Brain microvascular endothelial cell (primary cell): Measurements from ENCODE around the gene NFKBIB.

Source experiments
- DNase-seq: peaks from one replicate; pipeline ENCODE4 v3.0.0-alpha.2; 2020
- H3K27ac ChIP-seq: fragments of 250-450 bp; sonication (Bioruptor Pico); 2 replicates; pipeline ENCODE4 v1.5.1; 2020; ENCODE audit warnings: mild to moderate bottlenecking, moderate library complexity
- H3K27me3 ChIP-seq: fragments of 250-450 bp; sonication (Bioruptor Pico); replicated peaks from 2 replicates; pipeline ENCODE4 v1.5.1; 2020; ENCODE audit warnings: mild to moderate bottlenecking
- H3K36me3 ChIP-seq: fragments of 250-450 bp; sonication (Bioruptor Pico); replicated peaks from 2 replicates; pipeline ENCODE4 v1.5.1; 2020; ENCODE audit warnings: mild to moderate bottlenecking
- H3K4me3 ChIP-seq: 2 replicates; pipeline ENCODE4 v1.5.1; 2011; ENCODE audit warnings: low read depth, mild to moderate bottlenecking, control low read depth, low read length, moderate library complexity
- in situ Hi-C: cut with HindIII; loops from 2 replicates; pipeline ENCODE4 v1.10.0; 2017; ENCODE audit warnings: low sequenced_read_pairs, low pct_ligation_motif_present
- TF ChIP-seq, protein P1 (sequence below): IDR thresholded peaks from 2 replicates; pipeline ENCODE4 v1.5.1; 2011; ENCODE audit warnings: low read depth, mild to moderate bottlenecking, moderate library complexity, low read length, control low read depth, inconsistent platforms; ENCODE audit errors: missing control alignments

Gene NFKBIB

GRCh38 chr19:38912600-38913514, 13.1 kb downstream of the NFKBIB start:
- Histone ChIP-seq H3K4me3 (no peak overlapping the region), H3K36me3 (peaks cover under 1% of the 10 kb centered on the region), H3K27ac (no peak overlapping the region), H3K27me3 (peaks cover 2% of the 10 kb centered on the region)
- no peak for DNase-seq
- TF ChIP-seq, protein P1, sequence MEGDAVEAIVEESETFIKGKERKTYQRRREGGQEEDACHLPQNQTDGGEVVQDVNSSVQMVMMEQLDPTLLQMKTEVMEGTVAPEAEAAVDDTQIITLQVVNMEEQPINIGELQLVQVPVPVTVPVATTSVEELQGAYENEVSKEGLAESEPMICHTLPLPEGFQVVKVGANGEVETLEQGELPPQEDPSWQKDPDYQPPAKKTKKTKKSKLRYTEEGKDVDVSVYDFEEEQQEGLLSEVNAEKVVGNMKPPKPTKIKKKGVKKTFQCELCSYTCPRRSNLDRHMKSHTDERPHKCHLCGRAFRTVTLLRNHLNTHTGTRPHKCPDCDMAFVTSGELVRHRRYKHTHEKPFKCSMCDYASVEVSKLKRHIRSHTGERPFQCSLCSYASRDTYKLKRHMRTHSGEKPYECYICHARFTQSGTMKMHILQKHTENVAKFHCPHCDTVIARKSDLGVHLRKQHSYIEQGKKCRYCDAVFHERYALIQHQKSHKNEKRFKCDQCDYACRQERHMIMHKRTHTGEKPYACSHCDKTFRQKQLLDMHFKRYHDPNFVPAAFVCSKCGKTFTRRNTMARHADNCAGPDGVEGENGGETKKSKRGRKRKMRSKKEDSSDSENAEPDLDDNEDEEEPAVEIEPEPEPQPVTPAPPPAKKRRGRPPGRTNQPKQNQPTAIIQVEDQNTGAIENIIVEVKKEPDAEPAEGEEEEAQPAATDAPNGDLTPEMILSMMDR, result no peak
- in situ Hi-C loops, result no loop called here

DNA sequence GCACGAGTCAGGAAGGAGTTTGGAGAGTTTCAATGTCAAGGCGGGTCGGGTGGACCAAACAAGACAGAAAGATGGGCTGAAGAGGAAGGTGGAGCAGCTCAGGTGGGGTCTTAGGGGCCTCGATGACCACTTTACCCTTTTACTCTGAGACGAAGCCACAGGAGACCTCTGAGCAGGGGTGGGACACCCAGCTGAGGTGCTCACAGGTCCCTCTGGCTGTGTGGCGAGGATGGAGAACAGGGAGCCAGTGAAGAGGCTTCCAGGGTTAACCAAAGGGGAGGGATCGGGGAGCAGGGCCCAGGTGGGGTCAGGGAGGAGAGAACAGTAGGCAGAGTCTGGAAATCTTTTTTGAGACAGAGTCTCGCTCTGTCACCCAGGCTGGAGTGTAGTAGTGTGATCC, 14.2 kb downstream of the NFKBIB start:
- Histone ChIP-seq H3K36me3 (no peaks in the 10 kb centered on the region), H3K27ac (no peak overlapping the region), H3K27me3 (peaks cover 2% of the 10 kb centered on the region), H3K4me3 (no peak overlapping the region)
- no peak for DNase-seq
- TF ChIP-seq, protein P1, result no peak
- in situ Hi-C loops, result no loop called here

DNA sequence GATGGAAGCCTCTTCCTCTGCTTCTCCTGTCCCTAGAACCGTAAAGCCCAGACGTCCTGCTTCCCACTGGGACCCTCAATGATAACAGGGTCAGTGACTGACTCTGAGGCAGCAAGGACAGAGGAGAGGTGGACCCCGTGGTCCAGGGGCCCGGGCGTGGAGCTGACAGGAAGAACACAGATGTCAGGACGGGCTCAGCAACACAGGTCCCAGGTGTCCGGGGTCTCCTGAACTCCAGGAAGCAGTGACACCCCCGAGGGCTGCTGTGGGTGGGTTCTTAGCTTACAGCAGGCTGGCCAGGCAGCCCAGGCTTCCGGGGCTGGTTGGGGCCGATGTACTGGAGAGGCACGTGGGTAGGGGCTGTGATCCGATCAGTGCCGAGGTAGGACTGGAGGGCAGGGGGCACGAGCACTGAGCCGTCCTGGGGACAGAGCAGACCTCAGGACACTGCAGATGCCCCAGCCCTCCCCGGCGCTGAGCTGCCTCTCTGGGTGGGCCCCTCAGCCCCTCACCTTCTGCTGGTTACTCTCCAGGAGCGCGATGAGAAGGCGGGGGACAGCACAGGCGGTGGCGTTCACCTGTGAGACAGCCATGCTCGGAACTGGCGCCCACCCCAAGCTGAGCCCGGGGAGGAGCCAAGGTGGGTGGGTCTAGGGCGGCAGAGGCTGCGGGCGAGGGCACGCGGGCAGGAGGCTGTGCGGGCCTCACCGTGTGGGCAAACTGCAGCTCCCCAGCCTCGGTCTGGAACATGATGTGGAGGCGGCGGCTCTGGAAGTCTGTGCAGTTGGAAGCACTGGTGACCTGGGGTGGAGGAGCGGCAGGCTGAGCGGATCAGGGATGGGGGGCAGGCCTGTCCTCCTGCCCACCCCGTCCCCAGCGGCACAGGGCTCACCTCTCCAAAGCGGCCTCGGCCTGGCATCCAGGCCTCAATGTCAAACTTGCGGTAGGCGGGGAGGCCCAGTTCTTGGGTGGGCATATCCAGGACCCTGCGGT, 15.9 kb downstream of the NFKBIB start:
- Histone ChIP-seq H3K27ac (no peak overlapping the region), H3K36me3 (no peaks in the 10 kb centered on the region), H3K27me3 (peaks cover 2% of the 10 kb centered on the region), H3K4me3 (no peak overlapping the region)
- TF ChIP-seq, protein P1, result no peak
- DNase-seq, result no peak
- in situ Hi-C loops, result no loop called here

- DNase-seq, result no peak
- no peak overlapping the region for H3K27ac ChIP-seq
- in situ Hi-C loops, result no loop called here
- peaks cover 9% of the 10 kb centered on the region for H3K36me3 ChIP-seq
- no peak overlapping the region for H3K4me3 ChIP-seq
- TF ChIP-seq, protein P1, result no peak
- H3K27me3 ChIP-seq, result no peaks in the 10 kb centered on the region
Measured at GRCh38 chr19:38917516-38917915, 17.7 kb downstream of the NFKBIB start.

GRCh38 chr19:38917921-38918491, 18.2 kb downstream of the NFKBIB start:
- in situ Hi-C loops, result no loop called here
- peaks cover 10% of the 10 kb centered on the region for H3K36me3 ChIP-seq
- H3K27me3 ChIP-seq, result no peaks in the 10 kb centered on the region
- no peak overlapping the region for H3K27ac ChIP-seq
- TF ChIP-seq, protein P1, result peak; percentile 35
- no peak for DNase-seq
- no peak overlapping the region for H3K4me3 ChIP-seq
